Testis (tissue), 2 donors: ENCODE measurements around the gene TMEM255B.

ENCODE experiments used
- CTCF ChIP-seq, 3 experiments: fragments of 450-650 bp in 2 of 3; fragments of 200-600 bp in 1 of 3; sonication (generic) in 1 of 3; IDR thresholded peaks; one replicate each; pipeline ENCODE4 v1.5.1; 2016 to 2019; ENCODE audit warnings: antibody characterized with exemption in 3 of 3, mild to moderate bottlenecking in 2 of 3, moderate library complexity in 1 of 3
- POLR2A ChIP-seq: fragments of 450-650 bp; IDR thresholded peaks from one replicate; pipeline ENCODE4 v1.6.1; 2017; ENCODE audit warnings: antibody characterized with exemption, mild to moderate bottlenecking, moderate library complexity

GRCh38 chr13:113851480-113851803 lies 92.4 kb downstream of the TMEM255B start:
- TF ChIP-seq CTCF (IDR thresholded peaks at IDR 0.05) (no peak), POLR2A (no peak)
